Measurements from ENCODE around the gene ARPC5. TPM values are rescaled to one million over a fixed set of nuclear protein-coding genes. Genes with fewer than 3 reads are reported as not detected.

Gene ARPC5
- total and polyA plus RNA-seq, 10 of the 15 experiments (the other 5 are each of a cell fraction or from before 2014, with no cell fraction given) = 238 to 784 (median 309) TPM

DNA sequence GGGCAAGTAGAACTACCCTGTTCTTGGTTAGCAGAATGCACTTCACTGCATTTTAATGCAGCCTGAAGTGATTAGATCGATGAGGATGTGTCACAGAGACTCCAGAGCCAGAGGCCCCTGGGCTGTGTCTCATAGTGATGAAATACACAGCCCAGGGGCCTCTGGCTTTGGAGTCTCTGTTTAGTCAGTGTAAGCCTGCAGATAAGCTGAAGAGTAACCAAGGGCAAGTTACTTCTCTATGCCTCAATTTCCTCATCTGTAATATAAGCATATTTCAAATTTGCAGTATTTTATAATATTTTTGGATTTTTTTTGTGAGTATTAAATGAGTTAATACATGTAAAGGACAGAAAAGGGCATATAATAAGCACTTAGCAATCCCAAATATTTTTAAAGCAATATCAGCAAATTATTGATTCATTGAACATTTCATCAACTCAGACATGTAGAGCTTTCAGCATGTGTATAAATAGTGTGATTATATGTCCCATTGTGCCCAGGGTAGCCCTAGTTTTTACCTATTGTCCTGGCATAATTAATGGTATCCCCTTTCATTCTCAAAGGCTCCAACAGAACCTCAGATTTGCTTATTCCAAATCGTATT is 41.1 kb upstream of the ARPC5 start:
- intact Hi-C loops (cut with micrococcal nuclease; ENCODE audit: unreplicated experiment) (no loop called here), in situ Hi-C loops (cut with MboI) (no loop called here)
- Histone ChIP-seq H3K27ac (ENCODE audit: control insufficient read depth, insufficient read depth) (no peak overlapping the region), H2AFZ (ENCODE audit: control insufficient read depth, low read depth, low read length) (no peak overlapping the region), H3K4me1 (ENCODE audit: control insufficient read depth, insufficient read depth, low read length) (no peaks in the 10 kb centered on the region), H3K27me3 (replicated peaks in 1 of 2; ENCODE audit: control insufficient read depth in 2 of 2, insufficient read depth in 2 of 2, low read length in 1 of 2) (no peaks in the 10 kb centered on the region), H3K9me3 (replicated peaks; ENCODE audit: control insufficient read depth, insufficient read depth, low read length) (no peaks in the 10 kb centered on the region; the same call in 2 of the 3 replicates), H3K9ac (ENCODE audit: control insufficient read depth, insufficient read depth, low read length) (no peak overlapping the region), H3K4me2 (ENCODE audit: control insufficient read depth, insufficient read depth) (no peak overlapping the region), H3K4me3 (no peak overlapping the region), H4K20me1 (ENCODE audit: control insufficient read depth, insufficient read depth) (no peaks in the 10 kb centered on the region), H3K36me3 (ENCODE audit: control insufficient read depth in 2 of 2, insufficient read depth in 2 of 2, low read length in 1 of 2) (no peaks in the 10 kb centered on the region), H3K79me2 (ENCODE audit: control insufficient read depth, insufficient read depth, low read length) (no peaks in the 10 kb centered on the region)
- FAIRE-seq = no peak
- WGBS (ENCODE audit: insufficient coverage, insufficient replicate concordance, low lambda C conversion rate, missing lambda C conversion rate) = 20% methylated on average over 2 of the region's 2 CpGs
- DNase-seq (ENCODE audit: low read depth, low spot score) = no peak
- CTCF ChIA-PET = interaction anchor here (0.6 to 5.5 kb wide), 5 partner anchors 8 to 239 kb away, joined by 3 to 44 read pairs (median 6); no protein-coding TSS in a partner anchor
- SMC1A ChIA-PET (ENCODE audit: uncharacterized antibody, unreplicated experiment) = interaction anchor here (1.0 to 6.1 kb wide), 8 partner anchors 8 to 239 kb away, joined by 3 to 34 read pairs (median 4); partner anchors contain the start of gene APOBEC4
- RAD21 ChIA-PET (ENCODE audit: unreplicated experiment) = interaction anchor here (1.1 to 2.4 kb wide), 3 partner anchors 8 to 239 kb away, joined by 5 to 8 read pairs (median 5); no protein-coding TSS in a partner anchor
- BruUV-seq (replicated peaks) = no TSS peak
- peak; percentile 31; the same call in 2 of the 3 replicates for ATAC-seq
- POLR2A ChIA-PET = interaction anchor here (2.4 kb wide), 1 partner anchor 8 kb away, joined by 7 read pairs; no protein-coding TSS in a partner anchor
- TF ChIP-seq EZH2 (IDR thresholded peaks at IDR 0.05; ENCODE audit: borderline replicate concordance, control insufficient read depth, low read depth, low read length) = no peak
- TF ChIP-seq POU2F2 (IDR thresholded peaks at IDR 0.05; ENCODE audit: borderline replicate concordance, low read depth, low read length) = no peak
- TF ChIP-seq, protein P1, sequence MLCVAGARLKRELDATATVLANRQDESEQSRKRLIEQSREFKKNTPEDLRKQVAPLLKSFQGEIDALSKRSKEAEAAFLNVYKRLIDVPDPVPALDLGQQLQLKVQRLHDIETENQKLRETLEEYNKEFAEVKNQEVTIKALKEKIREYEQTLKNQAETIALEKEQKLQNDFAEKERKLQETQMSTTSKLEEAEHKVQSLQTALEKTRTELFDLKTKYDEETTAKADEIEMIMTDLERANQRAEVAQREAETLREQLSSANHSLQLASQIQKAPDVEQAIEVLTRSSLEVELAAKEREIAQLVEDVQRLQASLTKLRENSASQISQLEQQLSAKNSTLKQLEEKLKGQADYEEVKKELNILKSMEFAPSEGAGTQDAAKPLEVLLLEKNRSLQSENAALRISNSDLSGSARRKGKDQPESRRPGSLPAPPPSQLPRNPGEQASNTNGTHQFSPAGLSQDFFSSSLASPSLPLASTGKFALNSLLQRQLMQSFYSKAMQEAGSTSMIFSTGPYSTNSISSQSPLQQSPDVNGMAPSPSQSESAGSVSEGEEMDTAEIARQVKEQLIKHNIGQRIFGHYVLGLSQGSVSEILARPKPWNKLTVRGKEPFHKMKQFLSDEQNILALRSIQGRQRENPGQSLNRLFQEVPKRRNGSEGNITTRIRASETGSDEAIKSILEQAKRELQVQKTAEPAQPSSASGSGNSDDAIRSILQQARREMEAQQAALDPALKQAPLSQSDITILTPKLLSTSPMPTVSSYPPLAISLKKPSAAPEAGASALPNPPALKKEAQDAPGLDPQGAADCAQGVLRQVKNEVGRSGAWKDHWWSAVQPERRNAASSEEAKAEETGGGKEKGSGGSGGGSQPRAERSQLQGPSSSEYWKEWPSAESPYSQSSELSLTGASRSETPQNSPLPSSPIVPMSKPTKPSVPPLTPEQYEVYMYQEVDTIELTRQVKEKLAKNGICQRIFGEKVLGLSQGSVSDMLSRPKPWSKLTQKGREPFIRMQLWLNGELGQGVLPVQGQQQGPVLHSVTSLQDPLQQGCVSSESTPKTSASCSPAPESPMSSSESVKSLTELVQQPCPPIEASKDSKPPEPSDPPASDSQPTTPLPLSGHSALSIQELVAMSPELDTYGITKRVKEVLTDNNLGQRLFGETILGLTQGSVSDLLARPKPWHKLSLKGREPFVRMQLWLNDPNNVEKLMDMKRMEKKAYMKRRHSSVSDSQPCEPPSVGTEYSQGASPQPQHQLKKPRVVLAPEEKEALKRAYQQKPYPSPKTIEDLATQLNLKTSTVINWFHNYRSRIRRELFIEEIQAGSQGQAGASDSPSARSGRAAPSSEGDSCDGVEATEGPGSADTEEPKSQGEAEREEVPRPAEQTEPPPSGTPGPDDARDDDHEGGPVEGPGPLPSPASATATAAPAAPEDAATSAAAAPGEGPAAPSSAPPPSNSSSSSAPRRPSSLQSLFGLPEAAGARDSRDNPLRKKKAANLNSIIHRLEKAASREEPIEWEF (IDR thresholded peaks at IDR 0.05; ENCODE audit: insufficient replicate concordance, low read depth, low read length) = no peak
- TF ChIP-seq SIX5 (IDR thresholded peaks at IDR 0.05; ENCODE audit: low read depth, low read length, severe bottlenecking) = no peak
- no peak for TF ChIP-seq ZZZ3 (IDR thresholded peaks at IDR 0.05; ENCODE audit: control insufficient read depth, insufficient read length, low read depth)
- TF ChIP-seq NRF1 (conservative IDR thresholded peaks at IDR 0.05; ENCODE audit: low read depth, low read length) = no peak

All from GM12878 (cell line).